Stimulated activated naive CD4-positive, alpha-beta T cell treated with Interleukin-2 at 50 U/mL for 16 hours (primary cell): Measurements from ENCODE around the gene SIVA1.

Experiments used
- DNase-seq: peaks from one replicate; lab custom pipeline; 2025; lab: John Stamatoyannopoulos, UW

SIVA1 gene

DNA sequence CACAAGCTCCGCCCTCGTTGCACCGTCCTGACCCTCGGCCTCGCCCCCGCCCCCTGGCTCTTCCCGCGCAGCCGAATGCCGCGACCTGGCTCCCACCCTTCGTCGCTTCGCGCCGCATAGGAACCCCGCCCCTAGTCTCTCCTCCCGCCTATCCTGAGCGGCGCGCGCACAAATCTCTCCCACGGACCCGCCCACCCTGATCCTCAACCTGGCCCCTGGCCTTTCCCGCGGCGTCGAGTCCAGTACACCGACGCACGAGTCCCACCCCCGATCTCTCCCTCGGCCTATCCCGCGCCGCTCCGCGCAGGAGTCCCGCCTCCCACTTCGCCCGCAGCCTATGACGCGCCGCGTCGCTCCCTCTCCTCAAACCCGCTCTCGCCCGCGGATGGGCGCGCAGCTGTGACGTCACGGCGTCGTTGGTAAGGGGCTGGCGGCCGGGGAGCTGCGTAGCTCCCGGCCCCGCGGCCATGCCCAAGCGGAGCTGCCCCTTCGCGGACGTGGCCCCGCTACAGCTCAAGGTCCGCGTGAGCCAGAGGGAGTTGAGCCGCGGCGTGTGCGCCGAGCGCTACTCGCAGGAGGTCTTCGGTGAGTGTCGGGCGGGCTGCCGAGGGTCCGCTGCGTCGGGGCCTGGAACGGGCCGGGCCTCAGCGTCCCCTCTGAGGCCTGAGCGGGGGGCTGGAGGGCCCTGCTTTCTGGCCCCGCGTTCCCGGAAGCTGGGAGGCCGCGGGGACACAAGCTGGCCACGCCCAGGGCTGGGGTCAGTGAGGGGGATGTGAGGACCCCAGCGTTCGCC lies at the start of gene SIVA1:
SIVA1 (plus strand) TSS at position 413 of the 793 bp plus-strand sequence; CDS start at position 468, 55 bp downstream.
- peak; percentile 100 for DNase-seq

- DNase-seq, result no peak
Observed at GRCh38 chr14:104703269-104703668, 49.7 kb upstream of the SIVA1 start.

- DNase-seq, result no peak
Observed at GRCh38 chr14:104704252-104704651, 48.7 kb upstream of the SIVA1 start.

GRCh38 chr14:104705340-104706047 lies 47.5 kb upstream of the SIVA1 start:
- DNase-seq, result no peak

DNA sequence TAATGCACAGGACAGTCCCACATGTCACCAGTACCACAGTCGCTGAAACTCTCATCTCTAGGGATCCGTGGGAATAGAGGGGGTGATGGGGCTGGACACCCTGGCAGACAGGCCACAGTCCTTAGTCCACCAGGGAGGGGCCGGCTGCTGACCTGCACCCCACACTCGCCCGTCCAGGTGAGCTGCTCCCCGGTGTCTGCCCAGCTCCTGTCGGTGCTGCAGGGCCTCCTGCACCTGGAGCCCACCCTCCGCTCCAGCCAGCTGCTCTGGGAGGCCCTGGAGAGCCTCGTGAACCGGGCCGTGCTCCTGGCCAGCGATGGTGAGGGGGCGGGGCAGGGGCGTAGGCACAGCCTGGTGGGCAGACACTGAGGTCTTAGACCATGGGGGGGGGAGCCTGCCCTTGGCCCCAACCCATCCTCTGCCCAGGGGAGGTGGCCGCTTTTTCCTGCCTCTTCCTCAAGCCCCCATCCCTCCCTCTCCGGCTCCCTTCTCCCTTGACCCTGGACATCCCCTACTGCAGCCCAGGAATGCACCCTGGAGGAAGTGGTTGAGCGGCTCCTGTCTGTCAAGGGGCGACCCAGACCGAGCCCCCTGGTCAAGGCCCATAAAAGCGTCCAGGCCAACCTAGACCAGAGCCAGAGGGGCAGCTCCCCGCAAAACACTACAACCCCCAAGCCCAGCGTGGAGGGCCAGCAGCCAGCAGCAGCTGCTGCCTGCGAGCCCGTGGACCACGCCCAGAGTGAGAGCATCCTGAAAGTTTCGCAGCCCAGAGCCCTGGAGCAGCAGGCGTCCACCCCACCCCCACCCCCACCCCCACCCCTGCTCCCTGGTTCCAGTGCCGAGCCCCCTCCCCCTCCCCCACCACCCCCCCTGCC lies 46.0 kb upstream of the SIVA1 start:
- no peak for DNase-seq

DNA sequence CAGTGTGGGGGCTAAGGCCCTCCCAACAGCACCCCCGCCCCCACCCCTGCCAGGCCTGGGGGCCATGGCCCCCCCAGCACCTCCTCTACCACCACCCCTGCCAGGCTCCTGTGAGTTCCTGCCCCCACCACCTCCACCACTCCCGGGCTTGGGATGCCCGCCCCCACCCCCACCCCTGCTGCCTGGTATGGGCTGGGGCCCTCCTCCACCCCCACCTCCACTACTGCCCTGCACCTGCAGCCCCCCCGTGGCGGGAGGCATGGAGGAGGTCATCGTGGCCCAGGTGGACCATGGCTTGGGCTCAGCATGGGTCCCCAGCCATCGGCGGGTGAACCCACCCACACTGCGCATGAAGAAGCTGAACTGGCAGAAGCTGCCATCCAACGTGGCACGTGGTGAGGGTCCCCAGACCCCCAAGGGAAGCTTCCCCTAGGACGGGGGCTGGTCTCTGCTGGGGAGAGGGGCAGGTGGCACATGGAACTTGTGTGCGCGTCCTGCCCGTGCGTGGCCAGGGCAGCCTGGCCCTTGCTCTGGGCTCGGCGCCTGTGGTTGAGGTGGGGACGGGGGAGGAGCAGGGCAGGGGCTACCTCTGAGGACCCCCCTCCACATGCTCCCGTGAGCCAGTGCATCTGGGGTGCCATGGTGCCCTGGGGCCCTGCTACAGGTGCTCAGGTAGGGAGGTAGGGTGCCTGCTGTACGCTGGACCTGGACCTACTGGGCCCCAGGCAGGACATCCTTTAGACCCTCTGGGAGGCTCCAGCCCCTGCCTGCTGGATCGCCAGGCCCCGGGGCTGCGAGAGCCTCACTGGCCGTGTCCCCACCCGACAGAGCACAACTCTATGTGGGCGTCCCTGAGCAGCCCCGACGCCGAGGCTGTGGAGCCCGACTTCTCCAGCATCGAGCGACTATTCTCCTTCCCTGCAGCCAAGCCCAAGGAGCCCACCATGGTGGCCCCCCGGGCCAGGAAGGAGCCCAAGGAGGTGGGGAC lies 45.0 kb upstream of the SIVA1 start:
- no peak for DNase-seq

DNA sequence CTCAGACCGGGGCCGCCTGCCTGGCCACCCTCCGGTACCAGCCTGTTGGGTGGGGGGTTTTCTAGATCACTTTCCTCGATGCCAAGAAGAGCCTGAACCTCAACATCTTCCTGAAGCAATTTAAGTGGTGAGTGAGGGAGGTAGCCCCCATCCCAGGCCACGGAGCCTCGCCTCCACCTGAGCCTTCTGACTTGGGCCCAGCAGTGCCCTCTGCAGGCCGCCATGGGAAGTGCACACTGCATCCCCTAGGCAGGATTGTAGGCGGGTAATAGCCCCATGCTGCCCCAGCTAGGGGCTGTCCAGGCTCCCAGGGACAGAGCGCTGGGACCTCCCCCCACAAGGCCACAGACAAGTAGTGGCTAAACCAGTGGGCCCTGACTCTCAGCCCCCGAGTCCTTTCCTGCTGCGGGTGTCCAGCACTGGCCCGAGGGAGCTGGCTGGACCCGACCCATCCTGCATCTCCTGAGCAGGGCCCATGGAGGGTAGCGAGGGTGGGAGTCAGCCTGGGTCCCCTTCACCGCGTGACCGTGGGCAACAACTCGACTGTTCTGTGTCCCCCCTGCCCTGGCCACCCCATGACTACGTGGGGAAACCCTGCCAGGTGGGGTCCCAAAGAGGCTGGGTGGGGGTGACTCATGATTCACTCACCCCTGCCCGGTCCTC lies 44.2 kb upstream of the SIVA1 start:
- DNase-seq, result peak; percentile 50

DNA sequence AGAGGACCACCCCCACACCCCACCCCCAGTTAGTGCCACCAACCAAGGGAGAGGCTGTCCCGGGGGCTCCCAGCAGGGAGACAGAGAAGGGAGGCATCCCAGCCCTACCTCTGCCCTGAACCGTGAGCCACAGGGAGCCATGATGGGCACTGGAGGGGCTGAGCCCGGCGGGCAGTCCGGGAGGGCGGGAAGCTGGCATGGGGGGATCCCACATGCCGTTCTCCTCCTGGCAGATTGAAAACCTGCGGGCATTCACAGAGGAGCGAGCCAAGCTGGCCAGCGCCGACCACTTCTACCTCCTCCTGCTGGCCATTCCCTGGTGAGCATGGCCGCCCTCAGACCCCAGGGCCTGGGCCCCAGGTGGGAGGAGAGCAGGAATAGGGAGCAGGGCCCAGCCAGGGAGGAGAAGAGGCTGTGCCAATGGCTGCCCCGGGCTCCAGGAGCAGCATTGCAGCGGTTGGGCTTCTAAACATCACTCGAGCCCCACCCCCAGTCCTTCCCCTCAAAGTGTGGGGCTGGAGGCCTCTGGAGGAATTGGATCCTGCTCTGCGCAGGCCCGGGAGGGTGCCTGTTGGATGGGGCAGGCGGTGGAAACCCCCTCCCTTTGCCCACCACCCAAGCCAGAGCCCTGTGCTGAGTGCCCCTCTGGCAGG lies 43.4 kb upstream of the SIVA1 start:
- no peak for DNase-seq

DNA sequence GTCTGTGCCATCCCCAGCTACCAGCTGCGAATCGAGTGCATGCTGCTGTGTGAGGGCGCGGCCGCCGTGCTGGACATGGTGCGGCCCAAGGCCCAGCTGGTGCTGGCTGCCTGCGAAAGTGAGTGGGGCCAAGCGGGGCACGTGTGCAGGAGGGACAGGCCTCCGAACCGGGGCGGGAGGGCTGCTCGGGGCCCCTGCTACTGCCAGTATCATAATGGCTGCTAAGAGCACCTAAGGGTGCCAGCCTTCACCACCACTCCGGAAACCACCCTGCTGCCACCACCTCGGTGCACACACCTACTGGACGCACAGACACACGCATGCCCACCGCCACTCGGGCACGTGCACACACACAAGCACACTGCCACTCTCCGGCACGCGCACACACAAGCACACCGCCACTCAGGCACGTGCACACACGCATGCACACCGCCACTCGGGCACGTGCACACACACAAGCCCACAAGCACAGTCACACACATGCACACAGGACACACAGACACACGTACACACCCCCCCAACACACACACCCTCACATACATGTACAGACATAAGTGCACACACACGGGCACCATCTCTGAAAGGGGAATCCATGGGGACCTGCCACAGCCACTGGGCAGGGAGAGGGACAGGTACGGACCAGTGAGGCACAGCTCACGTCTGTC lies 42.7 kb upstream of the SIVA1 start:
- DNase-seq, result no peak

DNA sequence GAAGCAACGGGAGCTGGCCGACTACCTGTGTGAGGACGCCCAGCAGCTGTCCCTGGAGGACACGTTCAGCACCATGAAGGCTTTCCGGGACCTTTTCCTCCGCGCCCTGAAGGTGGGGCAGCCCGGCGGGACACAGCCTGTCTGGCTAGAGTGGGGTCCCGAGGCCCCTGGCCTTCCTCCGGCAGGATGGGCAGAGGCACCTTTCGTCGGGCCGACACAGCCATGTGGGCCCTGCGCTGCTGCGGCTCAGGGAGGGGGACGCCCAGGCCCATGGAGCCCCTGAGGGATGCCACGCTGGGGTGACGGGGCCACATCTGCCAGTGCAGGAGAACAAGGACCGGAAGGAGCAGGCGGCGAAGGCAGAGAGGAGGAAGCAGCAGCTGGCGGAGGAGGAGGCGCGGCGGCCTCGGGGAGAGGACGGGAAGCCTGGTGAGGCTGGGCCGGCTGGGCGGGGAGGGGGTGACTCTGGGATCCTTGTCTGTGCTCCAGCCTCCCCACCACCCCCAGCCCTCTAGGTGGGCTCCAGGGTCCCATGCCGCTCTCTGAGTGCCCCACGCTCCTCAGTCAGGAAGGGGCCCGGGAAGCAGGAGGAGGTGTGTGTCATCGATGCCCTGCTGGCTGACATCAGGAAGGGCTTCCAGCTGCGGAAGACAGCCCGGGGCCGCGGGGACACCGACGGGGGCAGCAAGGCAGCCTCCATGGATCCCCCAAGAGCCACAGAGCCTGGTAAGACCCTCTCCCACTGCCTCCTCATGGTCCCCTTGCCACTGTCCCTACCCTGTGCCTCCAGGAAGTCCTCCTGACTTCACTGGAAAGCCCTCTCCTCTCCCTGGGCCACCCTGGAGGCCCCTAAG lies 39.8 kb upstream of the SIVA1 start:
- DNase-seq, result no peak

- DNase-seq, result no peak
Observed at GRCh38 chr14:104714066-104714465, 38.9 kb upstream of the SIVA1 start.

GRCh38 chr14:104714681-104715080 lies 38.3 kb upstream of the SIVA1 start:
- no peak for DNase-seq

GRCh38 chr14:104715416-104715815 lies 37.5 kb upstream of the SIVA1 start:
- no peak for DNase-seq

- DNase-seq, result no peak
Observed at GRCh38 chr14:104715871-104716270, 37.1 kb upstream of the SIVA1 start.

GRCh38 chr14:104717137-104717536 lies 35.8 kb upstream of the SIVA1 start:
- DNase-seq, result no peak

- no peak for DNase-seq
Observed at GRCh38 chr14:104717646-104718045, 35.3 kb upstream of the SIVA1 start.

GRCh38 chr14:104718147-104718546 lies 34.8 kb upstream of the SIVA1 start:
- no peak for DNase-seq

DNA sequence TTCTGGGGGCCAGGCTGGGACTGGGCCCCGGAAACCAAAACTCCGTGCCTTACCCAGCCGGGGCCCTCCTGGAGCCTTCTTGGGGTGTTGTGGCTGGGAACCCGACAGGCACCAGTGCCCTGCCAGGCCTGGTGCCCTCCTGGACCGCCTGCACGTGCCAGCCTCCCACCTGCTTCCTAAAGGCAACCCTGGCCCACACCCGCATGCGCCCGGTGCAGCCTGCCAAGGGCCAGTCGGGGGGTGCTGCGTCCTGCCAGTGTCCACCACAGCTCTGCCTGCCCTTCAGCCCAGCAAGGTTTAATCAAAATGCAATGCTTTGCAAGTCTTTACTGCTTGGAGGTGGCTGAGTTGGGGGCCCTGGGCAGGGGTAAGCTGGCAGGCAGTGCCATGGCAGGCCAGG lies 34.1 kb upstream of the SIVA1 start:
- no peak for DNase-seq

DNA sequence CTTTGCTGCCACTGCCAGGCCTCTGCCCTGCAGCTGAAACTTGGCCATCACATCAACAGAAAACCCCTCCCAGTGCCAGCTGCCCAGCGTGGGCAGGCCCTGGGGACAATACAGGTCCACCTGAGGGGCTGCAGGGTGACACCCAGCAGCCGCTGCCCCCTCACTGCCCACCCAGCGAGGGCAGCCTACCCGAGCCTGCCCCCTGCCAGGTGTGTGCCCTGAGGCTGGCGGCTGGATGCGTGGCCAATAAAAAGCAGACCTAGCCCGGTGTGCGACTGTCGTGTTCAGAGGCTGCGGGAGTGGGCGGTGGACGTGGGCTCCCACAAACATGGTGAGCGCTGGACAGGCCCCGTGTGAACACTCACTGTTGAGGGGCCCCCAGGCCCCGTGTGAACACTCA lies 33.6 kb upstream of the SIVA1 start:
- DNase-seq, result no peak
